IPS-18a (cell line): Measurements from ENCODE around the gene FAM120A.

Source experiments
- H3K27ac ChIP-seq: one replicate; pipeline ENCODE4 v1.5.1; 2013; ENCODE audit warnings: low read length
- H3K27me3 ChIP-seq: one replicate; pipeline ENCODE4 v1.6.1; 2013; ENCODE audit warnings: mild to moderate bottlenecking, low read length; ENCODE audit not compliant: control insufficient read depth, insufficient read depth
- H3K36me3 ChIP-seq: one replicate; pipeline ENCODE4 v1.6.1; 2013; ENCODE audit warnings: low read depth, low read length; ENCODE audit not compliant: control insufficient read depth
- H3K4me1 ChIP-seq: one replicate; pipeline ENCODE4 v1.6.1; 2013; ENCODE audit warnings: low read depth, low read length; ENCODE audit not compliant: control insufficient read depth
- H3K4me3 ChIP-seq: one replicate; pipeline ENCODE4 v1.5.1; 2013; ENCODE audit warnings: low read length
- H3K9ac ChIP-seq: one replicate; pipeline ENCODE4 v1.6.1; 2013; ENCODE audit warnings: mild to moderate bottlenecking, low read length, moderate library complexity
- H3K9me3 ChIP-seq: one replicate; pipeline ENCODE4 v1.6.1; 2013; ENCODE audit warnings: low read depth, low read length; ENCODE audit not compliant: control insufficient read depth

FAM120A gene

DNA sequence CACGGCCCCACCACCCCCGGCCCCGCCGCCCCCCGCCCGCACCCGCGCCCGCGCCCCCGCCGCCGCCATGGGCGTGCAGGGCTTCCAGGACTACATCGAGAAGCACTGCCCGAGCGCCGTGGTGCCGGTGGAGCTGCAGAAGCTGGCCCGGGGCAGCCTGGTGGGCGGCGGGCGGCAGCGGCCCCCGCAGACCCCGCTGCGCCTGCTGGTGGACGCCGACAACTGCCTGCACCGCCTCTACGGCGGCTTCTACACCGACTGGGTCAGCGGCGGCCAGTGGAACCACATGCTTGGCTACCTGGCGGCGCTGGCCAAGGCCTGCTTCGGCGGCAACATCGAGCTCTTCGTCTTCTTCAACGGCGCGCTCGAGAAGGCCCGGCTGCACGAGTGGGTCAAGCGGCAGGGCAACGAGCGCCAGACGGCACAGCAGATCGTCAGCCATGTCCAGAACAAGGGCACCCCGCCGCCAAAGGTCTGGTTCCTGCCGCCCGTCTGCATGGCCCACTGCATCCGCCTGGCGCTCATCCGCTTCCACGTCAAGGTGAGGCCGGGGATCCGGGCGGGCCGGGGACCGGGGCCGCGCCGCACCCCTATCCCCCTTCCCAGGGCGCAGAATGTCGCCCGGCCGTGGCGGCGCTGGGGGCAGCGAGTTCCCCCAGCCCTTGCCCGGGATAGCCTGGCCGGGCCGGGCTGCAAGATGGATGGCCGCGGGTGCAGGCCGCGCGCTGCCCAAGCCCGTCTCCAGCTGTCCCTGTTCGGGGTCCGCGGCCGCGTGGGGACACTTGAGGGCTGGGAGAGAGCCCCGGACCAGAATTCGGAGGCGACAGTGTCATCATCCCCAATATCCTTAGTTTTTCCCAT, 594 bp downstream of the FAM120A start:
- Histone ChIP-seq H3K27ac (no peak overlapping the region), H3K9ac (peak overlapping the region; percentile 82), H3K4me1 (peaks cover 21% of the 10 kb centered on the region), H3K27me3 (no peaks in the 10 kb centered on the region), H3K36me3 (peaks cover 14% of the 10 kb centered on the region), H3K4me3 (peak overlapping the region; percentile 79), H3K9me3 (no peaks in the 10 kb centered on the region)

GRCh38 chr9:93452710-93453046, 1.2 kb downstream of the FAM120A start:
- Histone ChIP-seq H3K9ac (peak overlapping the region; percentile 82), H3K4me3 (peak overlapping the region; percentile 79)

DNA sequence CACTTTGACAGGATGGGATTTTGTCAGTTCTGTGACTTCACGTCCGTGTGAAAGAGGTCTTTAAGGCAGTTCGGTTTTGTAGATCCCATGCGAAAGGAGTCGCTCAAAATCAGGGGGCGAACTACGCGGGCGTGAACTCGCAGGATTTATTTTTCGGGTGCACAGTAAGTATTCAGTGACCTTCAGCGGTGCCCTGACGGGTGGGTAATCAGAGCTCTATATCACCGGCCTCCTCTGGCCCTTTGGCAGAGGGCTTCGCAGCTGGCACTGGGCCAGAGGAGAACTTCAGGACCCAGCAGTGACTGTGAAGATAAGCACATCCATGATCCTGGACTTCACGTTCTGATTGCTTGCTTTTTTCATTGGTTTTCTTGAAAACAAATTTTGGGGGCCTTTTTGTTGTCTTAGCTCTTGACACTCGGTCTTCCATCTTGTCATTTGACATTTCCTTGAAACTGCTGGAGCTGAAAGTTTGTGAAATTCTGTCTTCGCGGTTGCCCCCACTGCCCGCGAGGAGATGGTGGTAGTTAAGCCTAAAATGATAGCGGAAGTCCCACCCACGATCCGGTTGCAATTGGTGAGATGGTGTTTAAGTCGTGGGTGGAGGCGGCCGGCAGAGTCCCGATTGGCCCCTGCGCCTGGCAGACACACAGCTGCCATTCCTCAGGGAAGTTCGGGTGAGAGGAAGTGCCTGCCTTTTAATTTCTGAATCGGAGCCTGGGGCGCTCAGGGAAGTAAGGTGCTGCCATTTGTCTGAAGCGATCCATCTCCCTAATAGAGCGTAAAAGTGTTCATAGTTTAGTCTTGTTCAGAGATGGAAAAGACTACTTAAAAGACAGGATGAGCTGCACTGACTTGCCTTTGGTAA, 1.8 kb downstream of the FAM120A start, which contains the start of gene FAM120AOS:
FAM120AOS (minus strand) TSS at position 535 of the 868 bp plus-strand sequence. CDS start 872 bp downstream, outside the sequence.
- H3K27ac ChIP-seq: no peak within 1 kb of the TSS
- peaks cover 3% of the 10 kb centered on the region for H3K36me3 ChIP-seq
- H3K4me3 ChIP-seq: peak within 1 kb of the TSS; percentile 79
- peaks cover 21% of the 10 kb centered on the region for H3K4me1 ChIP-seq
- peak within 1 kb of the TSS; percentile 82 for H3K9ac ChIP-seq
- H3K9me3 ChIP-seq: no peaks in the 10 kb centered on the region
- H3K27me3 ChIP-seq: no peaks in the 10 kb centered on the region

More at GRCh38 chr9:93452710-93453046, 1.2 kb downstream of the FAM120A start:
- Histone ChIP-seq H3K27me3 (no peaks in the 10 kb centered on the region), H3K36me3 (peaks cover 8% of the 10 kb centered on the region), H3K9me3 (no peaks in the 10 kb centered on the region), H3K4me1 (peaks cover 21% of the 10 kb centered on the region), H3K27ac (no peak overlapping the region)

GRCh38 chr9:93456022-93456421, 4.5 kb downstream of the FAM120A start:
- peaks cover 24% of the 10 kb centered on the region for H3K4me1 ChIP-seq
- no peaks in the 10 kb centered on the region for H3K27me3 ChIP-seq
- no peaks in the 10 kb centered on the region for H3K36me3 ChIP-seq
- no peak overlapping the region for H3K9ac ChIP-seq
- H3K27ac ChIP-seq: no peak overlapping the region
- H3K9me3 ChIP-seq: no peaks in the 10 kb centered on the region
- H3K4me3 ChIP-seq: no peak overlapping the region

DNA sequence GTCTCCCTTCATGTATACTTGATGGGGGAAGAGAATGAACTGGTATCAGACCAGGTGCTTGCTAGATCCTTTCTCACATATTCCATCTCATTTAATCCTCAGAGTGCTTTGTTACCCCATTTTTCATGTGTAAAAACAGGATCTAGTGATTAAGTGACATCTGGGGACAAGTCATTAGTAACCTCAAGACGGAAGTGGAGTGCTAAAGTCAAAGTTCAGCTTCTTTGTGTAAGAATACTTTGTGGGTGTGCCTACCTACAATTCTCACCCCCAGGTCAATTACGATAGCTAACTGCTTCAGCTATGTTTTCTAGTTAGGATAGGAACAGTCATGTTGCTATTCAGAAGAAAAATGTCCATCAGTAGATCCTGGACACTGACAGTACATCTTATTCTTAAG, 5.0 kb downstream of the FAM120A start:
- no peaks in the 10 kb centered on the region for H3K36me3 ChIP-seq
- no peaks in the 10 kb centered on the region for H3K9me3 ChIP-seq
- peaks cover 26% of the 10 kb centered on the region for H3K4me1 ChIP-seq
- no peak overlapping the region for H3K4me3 ChIP-seq
- H3K9ac ChIP-seq: no peak overlapping the region
- H3K27ac ChIP-seq: no peak overlapping the region
- H3K27me3 ChIP-seq: no peaks in the 10 kb centered on the region

GRCh38 chr9:93457006-93457405, 5.5 kb downstream of the FAM120A start:
- Histone ChIP-seq H3K4me1 (peaks cover 26% of the 10 kb centered on the region), H3K4me3 (no peak overlapping the region), H3K36me3 (no peaks in the 10 kb centered on the region), H3K27ac (no peak overlapping the region), H3K9ac (no peak overlapping the region), H3K9me3 (no peaks in the 10 kb centered on the region), H3K27me3 (no peaks in the 10 kb centered on the region)

DNA sequence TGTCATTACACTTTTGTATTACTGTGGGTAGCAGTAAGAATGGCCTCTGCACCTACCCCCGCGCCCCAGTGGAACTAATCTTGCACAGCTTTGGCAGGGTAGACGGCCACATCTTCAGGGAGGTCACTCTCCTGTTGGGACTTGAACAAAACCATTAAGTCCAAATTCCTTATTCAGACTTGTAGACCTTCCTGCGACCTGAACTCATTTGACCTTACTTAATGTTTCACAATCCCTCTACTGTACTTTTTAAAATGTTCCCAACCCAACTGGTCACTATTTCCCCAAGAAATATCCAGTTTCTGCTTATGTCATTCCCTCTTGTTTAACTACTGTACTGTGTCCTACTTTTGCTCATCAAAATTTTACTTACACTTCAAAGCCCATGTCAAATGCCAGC, 7.2 kb downstream of the FAM120A start:
- H3K9me3 ChIP-seq: no peaks in the 10 kb centered on the region
- H3K9ac ChIP-seq: no peak overlapping the region
- H3K4me3 ChIP-seq: no peak overlapping the region
- H3K4me1 ChIP-seq: peaks cover 26% of the 10 kb centered on the region
- no peak overlapping the region for H3K27ac ChIP-seq
- H3K36me3 ChIP-seq: no peaks in the 10 kb centered on the region
- H3K27me3 ChIP-seq: no peaks in the 10 kb centered on the region

- Histone ChIP-seq H3K36me3 (no peaks in the 10 kb centered on the region), H3K27me3 (no peaks in the 10 kb centered on the region), H3K27ac (no peak overlapping the region), H3K9me3 (no peaks in the 10 kb centered on the region), H3K4me3 (no peak overlapping the region), H3K4me1 (peaks cover 22% of the 10 kb centered on the region), H3K9ac (no peak overlapping the region)
Measured at GRCh38 chr9:93459432-93459847, 8.0 kb downstream of the FAM120A start.

- Histone ChIP-seq H3K9ac (no peak overlapping the region), H3K4me1 (peaks cover 26% of the 10 kb centered on the region)
Measured at GRCh38 chr9:93460689-93461413, 9.4 kb downstream of the FAM120A start.

DNA sequence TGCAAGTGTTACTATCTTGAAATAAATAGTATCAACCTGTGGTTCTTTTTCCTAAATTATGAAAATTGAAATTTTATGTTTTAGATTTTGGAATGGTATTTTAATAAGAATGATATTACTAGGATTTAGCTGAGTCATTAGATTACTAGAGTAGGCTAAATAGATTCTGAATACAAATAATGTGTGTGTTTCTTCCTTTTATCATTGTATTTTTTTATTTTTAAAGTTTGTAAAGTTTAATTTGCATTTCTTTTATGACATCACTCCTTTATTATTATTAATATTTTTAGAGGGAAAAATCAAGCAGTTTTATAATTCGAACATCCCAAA, 9.9 kb downstream of the FAM120A start:
- H3K36me3 ChIP-seq: no peaks in the 10 kb centered on the region
- no peaks in the 10 kb centered on the region for H3K27me3 ChIP-seq
- no peak overlapping the region for H3K27ac ChIP-seq
- no peak overlapping the region for H3K9ac ChIP-seq
- no peaks in the 10 kb centered on the region for H3K9me3 ChIP-seq
- peaks cover 32% of the 10 kb centered on the region for H3K4me1 ChIP-seq
- no peak overlapping the region for H3K4me3 ChIP-seq

More at GRCh38 chr9:93460689-93461413, 9.4 kb downstream of the FAM120A start:
- Histone ChIP-seq H3K9me3 (no peaks in the 10 kb centered on the region), H3K4me3 (no peak overlapping the region), H3K27ac (no peak overlapping the region), H3K36me3 (no peaks in the 10 kb centered on the region), H3K27me3 (no peaks in the 10 kb centered on the region)

- no peak overlapping the region for H3K9ac ChIP-seq
- H3K4me1 ChIP-seq: peaks cover 36% of the 10 kb centered on the region
Measured at GRCh38 chr9:93461821-93462220, 10.3 kb downstream of the FAM120A start.

More at GRCh38 chr9:93461821-93462220, 10.3 kb downstream of the FAM120A start:
- Histone ChIP-seq H3K36me3 (no peaks in the 10 kb centered on the region), H3K27me3 (no peaks in the 10 kb centered on the region), H3K4me3 (no peak overlapping the region), H3K9me3 (no peaks in the 10 kb centered on the region), H3K27ac (no peak overlapping the region)
